ENCODE results near the gene URAD. TPM values are rescaled to one million over a fixed set of nuclear protein-coding genes. Genes with fewer than 3 reads are reported as not detected.

The URAD gene
- total RNA-seq, 1 donor from 2014 or later = not detected

GRCh38 chr13:27955014-27955591 is 33.4 kb downstream of the URAD start:
- no peak for DNase-seq (ENCODE audit: low spot score)
- peaks cover 71% of the 10 kb centered on the region for H3K27me3 Mint-ChIP-seq (ENCODE audit: low read depth)
- H3K9me3 Mint-ChIP-seq = no peaks in the 10 kb centered on the region
- H3K4me3 Mint-ChIP-seq (ENCODE audit: low read depth) = no peak overlapping the region
- intact Hi-C loops (cut with micrococcal nuclease) = loop anchor here (2.0 kb wide), 2 partner anchors 16 to 28 kb away; no protein-coding TSS in a partner anchor
- peaks cover 11% of the 10 kb centered on the region for H3K4me1 Mint-ChIP-seq (ENCODE audit: low read depth)
- H3K27ac Mint-ChIP-seq = no peak overlapping the region
- no peaks in the 10 kb centered on the region for H3K36me3 Mint-ChIP-seq (ENCODE audit: low read depth)

- H3K4me1 Mint-ChIP-seq (ENCODE audit: low read depth) = peaks cover 9% of the 10 kb centered on the region
- H3K27me3 Mint-ChIP-seq (ENCODE audit: low read depth) = peaks cover 68% of the 10 kb centered on the region
- intact Hi-C loops (cut with micrococcal nuclease) = loop anchor here (2.0 kb wide), 2 partner anchors 16 to 28 kb away; no protein-coding TSS in a partner anchor
- no peak for DNase-seq (ENCODE audit: low spot score)
- peak overlapping the region; percentile 66 for H3K4me3 Mint-ChIP-seq (ENCODE audit: low read depth)
- H3K27ac Mint-ChIP-seq = no peak overlapping the region
- no peaks in the 10 kb centered on the region for H3K9me3 Mint-ChIP-seq
- H3K36me3 Mint-ChIP-seq (ENCODE audit: low read depth) = no peaks in the 10 kb centered on the region
These were observed 34.1 kb downstream of the URAD start for GRCh38 chr13:27954406-27954851.

GRCh38 chr13:27953676-27954405 is 34.7 kb downstream of the URAD start:
- DNase-seq (ENCODE audit: low spot score) = peak; percentile 47
- Mint-ChIP-seq H3K4me3 (ENCODE audit: low read depth) (peak overlapping the region; percentile 66), H3K36me3 (ENCODE audit: low read depth) (no peaks in the 10 kb centered on the region), H3K27me3 (ENCODE audit: low read depth) (peaks cover 63% of the 10 kb centered on the region), H3K4me1 (ENCODE audit: low read depth) (peaks cover 9% of the 10 kb centered on the region), H3K9me3 (no peaks in the 10 kb centered on the region), H3K27ac (no peak overlapping the region)
- intact Hi-C loops (cut with micrococcal nuclease) = loop anchor here (2.0 kb wide), 2 partner anchors 17 to 27 kb away; no protein-coding TSS in a partner anchor

- Mint-ChIP-seq H3K4me1 (ENCODE audit: low read depth) (peaks cover 9% of the 10 kb centered on the region), H3K9me3 (no peaks in the 10 kb centered on the region), H3K27ac (no peak overlapping the region), H3K27me3 (ENCODE audit: low read depth) (peaks cover 55% of the 10 kb centered on the region), H3K36me3 (ENCODE audit: low read depth) (no peaks in the 10 kb centered on the region), H3K4me3 (ENCODE audit: low read depth) (peak overlapping the region; percentile 33)
- DNase-seq (ENCODE audit: low spot score) = no peak
- intact Hi-C loops (cut with micrococcal nuclease) = no loop called here
These were observed 35.4 kb downstream of the URAD start for GRCh38 chr13:27952876-27953675.

GRCh38 chr13:27942972-27943371 is 45.5 kb downstream of the URAD start:
- no peak overlapping the region for H3K27ac Mint-ChIP-seq
- H3K9me3 Mint-ChIP-seq = no peaks in the 10 kb centered on the region
- H3K4me3 Mint-ChIP-seq (ENCODE audit: low read depth) = no peak overlapping the region
- intact Hi-C loops (cut with micrococcal nuclease) = no loop called here
- H3K27me3 Mint-ChIP-seq (ENCODE audit: low read depth) = peaks cover 18% of the 10 kb centered on the region
- H3K4me1 Mint-ChIP-seq (ENCODE audit: low read depth) = no peaks in the 10 kb centered on the region
- no peaks in the 10 kb centered on the region for H3K36me3 Mint-ChIP-seq (ENCODE audit: low read depth)
- no peak for DNase-seq (ENCODE audit: low spot score)

- H3K4me3 Mint-ChIP-seq (ENCODE audit: low read depth) = no peak overlapping the region
- H3K36me3 Mint-ChIP-seq (ENCODE audit: low read depth) = no peaks in the 10 kb centered on the region
- peaks cover 30% of the 10 kb centered on the region for H3K27me3 Mint-ChIP-seq (ENCODE audit: low read depth)
- intact Hi-C loops (cut with micrococcal nuclease) = no loop called here
- no peak for DNase-seq (ENCODE audit: low spot score)
- H3K4me1 Mint-ChIP-seq (ENCODE audit: low read depth) = no peaks in the 10 kb centered on the region
- H3K27ac Mint-ChIP-seq = no peak overlapping the region
- no peaks in the 10 kb centered on the region for H3K9me3 Mint-ChIP-seq
These were observed 54.7 kb downstream of the URAD start for GRCh38 chr13:27933580-27934328.

GRCh38 chr13:27933118-27933517 is 55.4 kb downstream of the URAD start:
- Mint-ChIP-seq H3K4me3 (ENCODE audit: low read depth) (no peak overlapping the region), H3K4me1 (ENCODE audit: low read depth) (no peaks in the 10 kb centered on the region), H3K27me3 (ENCODE audit: low read depth) (peaks cover 36% of the 10 kb centered on the region), H3K36me3 (ENCODE audit: low read depth) (no peaks in the 10 kb centered on the region), H3K9me3 (no peaks in the 10 kb centered on the region), H3K27ac (no peak overlapping the region)
- DNase-seq (ENCODE audit: low spot score) = no peak
- intact Hi-C loops (cut with micrococcal nuclease) = no loop called here

GRCh38 chr13:27929868-27930267 is 58.6 kb downstream of the URAD start:
- Mint-ChIP-seq H3K27me3 (ENCODE audit: low read depth) (peaks cover 68% of the 10 kb centered on the region), H3K9me3 (no peaks in the 10 kb centered on the region), H3K27ac (no peak overlapping the region), H3K4me1 (ENCODE audit: low read depth) (peaks cover 3% of the 10 kb centered on the region), H3K4me3 (ENCODE audit: low read depth) (no peak overlapping the region), H3K36me3 (ENCODE audit: low read depth) (no peaks in the 10 kb centered on the region)
- intact Hi-C loops (cut with micrococcal nuclease) = no loop called here
- DNase-seq (ENCODE audit: low spot score) = no peak

GRCh38 chr13:27928805-27929753 is 59.4 kb downstream of the URAD start:
- no peak for DNase-seq (ENCODE audit: low spot score)
- intact Hi-C loops (cut with micrococcal nuclease) = no loop called here
- no peak overlapping the region for H3K27ac Mint-ChIP-seq
- H3K4me1 Mint-ChIP-seq (ENCODE audit: low read depth) = peaks cover 3% of the 10 kb centered on the region
- H3K9me3 Mint-ChIP-seq = no peaks in the 10 kb centered on the region
- H3K36me3 Mint-ChIP-seq (ENCODE audit: low read depth) = no peaks in the 10 kb centered on the region
- H3K27me3 Mint-ChIP-seq (ENCODE audit: low read depth) = peaks cover 71% of the 10 kb centered on the region
- no peak overlapping the region for H3K4me3 Mint-ChIP-seq (ENCODE audit: low read depth)

- no peaks in the 10 kb centered on the region for H3K36me3 Mint-ChIP-seq (ENCODE audit: low read depth)
- H3K4me1 Mint-ChIP-seq (ENCODE audit: low read depth) = peaks cover 3% of the 10 kb centered on the region
- intact Hi-C loops (cut with micrococcal nuclease) = no loop called here
- H3K4me3 Mint-ChIP-seq (ENCODE audit: low read depth) = no peak overlapping the region
- peaks cover 75% of the 10 kb centered on the region for H3K27me3 Mint-ChIP-seq (ENCODE audit: low read depth)
- H3K27ac Mint-ChIP-seq = no peak overlapping the region
- DNase-seq (ENCODE audit: low spot score) = no peak
- no peaks in the 10 kb centered on the region for H3K9me3 Mint-ChIP-seq
These were observed 60.1 kb downstream of the URAD start for GRCh38 chr13:27928353-27928804.
